ENCODE data around the gene AK5. TPM values are rescaled to one million over a fixed set of nuclear protein-coding genes. Genes with fewer than 3 reads are reported as not detected.

The AK5 gene
- total RNA-seq, 2 experiments from 2014 or later, result 5.6 to 7.0 TPM

DNA sequence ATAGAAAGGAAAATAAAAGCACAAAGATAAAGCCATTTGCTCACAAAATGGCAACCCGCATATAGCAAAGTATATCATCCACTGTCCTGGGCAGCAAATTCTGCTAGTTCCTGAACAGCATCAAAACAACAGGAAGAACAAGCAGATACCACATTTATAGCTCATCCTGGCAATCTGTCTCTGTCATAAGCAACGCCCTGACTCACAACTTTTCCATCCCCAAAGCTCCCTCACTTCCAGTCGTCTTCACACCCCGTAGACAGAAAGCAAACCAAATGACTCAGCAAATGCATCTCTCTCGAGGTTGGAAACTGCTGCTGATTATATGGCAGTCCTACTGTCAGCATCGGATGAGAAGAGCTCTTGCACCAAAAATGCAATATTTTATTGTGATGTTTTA, 65.8 kb downstream of the AK5 start:
- Mint-ChIP-seq H3K4me1 (peaks cover 16% of the 10 kb centered on the region), H3K36me3 (ENCODE audit: low read depth) (no peaks in the 10 kb centered on the region), H3K27me3 (no peaks in the 10 kb centered on the region), H3K27ac (no peak overlapping the region), H3K4me3 (no peak overlapping the region), H3K9me3 (peaks cover 7% of the 10 kb centered on the region)
- CTCF ChIA-PET, result no interaction called here
- POLR2A ChIA-PET, result no interaction called here
- DNase-seq, result no peak

DNA sequence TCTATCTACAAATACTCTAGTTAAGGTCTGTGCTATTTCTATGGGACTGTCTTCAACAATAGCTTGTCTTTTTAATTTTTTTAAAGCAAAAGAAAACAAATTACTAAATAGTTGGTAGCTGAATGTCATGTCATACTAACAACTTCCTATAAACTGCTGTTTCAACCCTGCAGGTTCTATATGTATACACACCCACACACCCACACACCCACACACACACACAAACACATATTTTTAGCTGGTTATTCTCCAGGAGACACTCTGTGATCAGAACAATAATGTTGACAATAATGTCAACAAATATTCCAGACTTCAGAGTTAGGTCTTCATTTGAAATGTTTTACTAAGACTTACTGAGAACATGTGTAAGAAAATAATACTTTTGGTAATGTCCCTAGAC, 66.7 kb downstream of the AK5 start:
- Mint-ChIP-seq H3K4me3 (no peak overlapping the region), H3K27me3 (no peaks in the 10 kb centered on the region), H3K36me3 (ENCODE audit: low read depth) (no peaks in the 10 kb centered on the region), H3K9me3 (peaks cover 7% of the 10 kb centered on the region), H3K27ac (no peak overlapping the region), H3K4me1 (peaks cover 19% of the 10 kb centered on the region)
- DNase-seq, result no peak
- POLR2A ChIA-PET, result interaction anchor here (0.7 kb wide), 1 partner anchor 692 kb away, joined by 4 read pairs; no protein-coding TSS in a partner anchor
- CTCF ChIA-PET, result interaction anchor here (1.1 kb wide), 1 partner anchor 16 kb away, joined by 3 read pairs; no protein-coding TSS in a partner anchor

DNA sequence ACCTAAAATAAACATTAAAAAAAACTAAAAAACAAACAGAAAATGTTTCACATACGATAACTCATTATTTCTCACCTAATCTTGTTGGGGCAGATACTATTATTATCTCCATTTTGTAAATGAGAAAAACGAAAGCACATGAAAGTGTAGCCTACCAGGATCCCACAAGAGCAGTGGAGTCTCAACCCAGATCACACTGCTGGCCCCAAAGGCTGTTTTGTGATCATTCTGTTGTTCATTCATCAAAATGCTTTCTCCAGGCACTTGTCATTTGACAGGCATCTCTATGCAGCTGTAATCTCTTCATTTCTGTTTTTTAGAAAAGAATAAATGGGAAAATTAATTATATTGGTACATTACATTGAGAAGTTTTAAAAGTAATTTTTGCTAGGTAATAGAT, 67.5 kb downstream of the AK5 start:
- no peaks in the 10 kb centered on the region for H3K27me3 Mint-ChIP-seq
- ChIA-PET CTCF (interaction anchor here (1.1 kb wide), 1 partner anchor 15 kb away, joined by 3 read pairs; no protein-coding TSS in a partner anchor), POLR2A (no interaction called here)
- H3K9me3 Mint-ChIP-seq, result peaks cover 5% of the 10 kb centered on the region
- no peaks in the 10 kb centered on the region for H3K36me3 Mint-ChIP-seq (ENCODE audit: low read depth)
- no peak overlapping the region for H3K27ac Mint-ChIP-seq
- peaks cover 24% of the 10 kb centered on the region for H3K4me1 Mint-ChIP-seq
- no peak for DNase-seq
- H3K4me3 Mint-ChIP-seq, result no peak overlapping the region

DNA sequence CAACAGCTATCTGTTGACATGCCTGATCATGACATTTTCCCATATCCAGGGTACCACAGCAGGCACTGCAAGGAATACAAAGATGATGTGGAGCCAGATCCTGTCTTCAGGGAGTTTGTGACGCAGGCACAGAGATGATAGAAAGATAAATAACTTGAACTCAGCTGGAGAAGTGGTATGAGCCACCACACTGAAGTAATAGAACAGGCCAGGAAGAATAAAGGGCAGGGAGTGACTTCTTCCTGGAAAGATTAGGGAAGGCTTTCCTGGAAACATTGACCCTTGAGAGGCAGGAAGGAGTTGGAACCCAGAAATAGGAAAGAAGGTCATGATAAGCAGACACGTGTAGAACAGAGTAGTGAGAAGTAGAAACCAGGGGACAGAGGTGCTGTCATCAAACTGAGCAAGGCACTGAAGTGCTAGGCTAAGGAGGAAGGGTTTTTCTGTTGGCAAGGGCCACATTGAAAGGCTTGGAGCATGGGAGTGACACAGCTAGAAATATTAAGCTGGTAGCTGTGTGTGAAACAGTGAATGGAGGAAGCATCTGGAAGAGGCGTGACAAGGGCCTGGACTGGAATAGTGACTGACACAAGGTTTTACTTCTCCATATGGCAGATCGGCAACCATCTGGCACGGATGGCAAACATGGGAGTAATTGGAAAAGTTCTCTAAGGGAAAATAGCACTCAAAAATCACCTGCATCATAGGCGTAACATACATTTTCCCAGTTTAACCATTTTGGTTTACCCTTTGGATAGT, 68.4 kb downstream of the AK5 start:
- DNase-seq, result no peak
- H3K4me1 Mint-ChIP-seq, result peaks cover 28% of the 10 kb centered on the region
- peaks cover 5% of the 10 kb centered on the region for H3K9me3 Mint-ChIP-seq
- CTCF ChIA-PET, result interaction anchor here (0.6 kb wide), 1 partner anchor 1270 kb away, joined by 3 read pairs; no protein-coding TSS in a partner anchor
- H3K27me3 Mint-ChIP-seq, result no peaks in the 10 kb centered on the region
- no peak overlapping the region for H3K4me3 Mint-ChIP-seq
- POLR2A ChIA-PET, result no interaction called here
- no peak overlapping the region for H3K27ac Mint-ChIP-seq
- no peaks in the 10 kb centered on the region for H3K36me3 Mint-ChIP-seq (ENCODE audit: low read depth)

DNA sequence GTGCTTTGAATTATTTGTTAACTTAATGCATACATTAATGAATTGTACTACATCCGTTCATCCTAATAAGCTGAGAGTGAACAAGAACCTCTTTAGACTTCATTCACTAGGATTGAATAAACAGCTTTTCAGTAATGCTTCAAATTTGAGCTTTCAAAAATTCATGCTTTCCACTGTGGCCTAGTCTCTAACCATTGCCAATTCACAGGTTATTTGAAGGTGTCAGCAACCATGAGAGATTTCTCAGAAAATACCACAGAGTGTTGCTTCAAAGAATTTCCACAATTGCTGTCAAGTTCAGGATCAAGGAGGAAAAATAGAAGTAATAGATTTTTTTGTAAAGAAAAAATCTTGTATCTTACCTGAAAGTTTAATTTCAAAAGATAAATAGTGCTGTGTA, 72.7 kb downstream of the AK5 start:
- POLR2A ChIA-PET, result no interaction called here
- Mint-ChIP-seq H3K27me3 (no peaks in the 10 kb centered on the region), H3K27ac (no peak overlapping the region), H3K9me3 (peaks cover 2% of the 10 kb centered on the region), H3K4me1 (peaks cover 21% of the 10 kb centered on the region), H3K4me3 (no peak overlapping the region), H3K36me3 (ENCODE audit: low read depth) (no peaks in the 10 kb centered on the region)
- CTCF ChIA-PET, result no interaction called here
- no peak for DNase-seq

DNA sequence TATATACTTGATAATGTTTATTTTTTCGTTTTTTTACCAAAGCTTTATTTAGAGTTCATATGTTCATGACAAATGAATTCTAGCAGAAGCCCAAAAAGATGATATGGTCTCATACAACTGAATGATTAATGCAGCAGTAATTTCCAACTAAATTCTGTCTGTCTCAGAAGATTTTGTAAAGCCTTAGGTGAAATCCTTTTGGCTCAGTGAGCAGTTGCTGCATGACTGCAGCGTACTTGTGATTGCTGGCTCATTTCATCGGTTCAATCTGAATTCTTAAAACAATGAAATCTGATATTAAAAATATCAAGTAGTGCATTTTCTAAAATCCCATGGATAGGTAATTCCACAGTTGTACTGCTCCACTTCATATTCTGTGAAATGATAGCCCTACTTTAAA, 73.2 kb downstream of the AK5 start:
- POLR2A ChIA-PET, result no interaction called here
- CTCF ChIA-PET, result no interaction called here
- Mint-ChIP-seq H3K27ac (no peak overlapping the region), H3K9me3 (peaks cover 2% of the 10 kb centered on the region), H3K27me3 (no peaks in the 10 kb centered on the region), H3K4me3 (no peak overlapping the region), H3K36me3 (ENCODE audit: low read depth) (no peaks in the 10 kb centered on the region), H3K4me1 (peaks cover 17% of the 10 kb centered on the region)
- DNase-seq, result no peak

DNA sequence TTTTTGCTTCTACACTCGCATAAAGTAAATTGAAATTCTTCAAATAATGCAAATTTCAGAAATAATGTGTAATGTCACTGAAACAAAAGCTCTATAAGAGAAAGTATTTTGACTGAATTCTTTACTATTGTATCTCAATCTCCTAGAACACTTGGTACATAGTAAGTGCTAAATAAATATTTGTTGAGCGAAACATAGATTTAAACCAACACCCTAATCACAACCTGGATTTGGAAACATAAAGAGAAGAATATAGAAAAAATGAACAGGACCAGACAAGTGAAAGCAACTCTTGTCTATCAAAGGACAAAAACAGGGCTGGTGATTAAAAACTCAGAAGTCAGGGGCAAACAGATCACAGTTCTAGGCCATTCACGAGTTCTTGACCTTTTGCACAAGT, 74.3 kb downstream of the AK5 start:
- no peaks in the 10 kb centered on the region for H3K27me3 Mint-ChIP-seq
- peaks cover 12% of the 10 kb centered on the region for H3K4me1 Mint-ChIP-seq
- CTCF ChIA-PET, result interaction anchor here (0.9 kb wide), 1 partner anchor 9 kb away, joined by 3 read pairs; no protein-coding TSS in a partner anchor
- H3K27ac Mint-ChIP-seq, result no peak overlapping the region
- POLR2A ChIA-PET, result no interaction called here
- no peaks in the 10 kb centered on the region for H3K9me3 Mint-ChIP-seq
- no peak for DNase-seq
- H3K4me3 Mint-ChIP-seq, result no peak overlapping the region
- no peaks in the 10 kb centered on the region for H3K36me3 Mint-ChIP-seq (ENCODE audit: low read depth)

DNA sequence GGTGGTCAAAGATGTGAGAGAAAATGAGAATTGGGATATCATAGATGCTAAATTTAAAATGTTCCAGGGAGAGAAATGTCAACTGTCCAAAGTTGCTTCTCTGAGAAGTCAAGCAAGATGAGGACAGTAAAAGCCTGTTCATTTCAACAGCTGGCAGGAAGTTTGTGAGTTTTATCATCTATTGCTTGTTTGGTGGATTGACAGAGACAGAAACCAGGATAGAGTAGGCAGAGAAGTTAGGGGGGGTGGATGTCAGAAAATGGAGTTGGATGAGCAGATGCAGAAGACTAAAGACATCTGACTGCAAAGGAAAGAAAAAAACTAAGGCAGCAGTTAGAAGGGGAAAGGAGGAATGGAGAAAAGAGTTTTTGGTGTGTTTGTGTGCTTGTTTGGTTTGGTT, 78.4 kb downstream of the AK5 start:
- CTCF ChIA-PET, result interaction anchor here (1.0 kb wide), 1 partner anchor 9 kb away, joined by 3 read pairs; no protein-coding TSS in a partner anchor
- POLR2A ChIA-PET, result no interaction called here
- no peaks in the 10 kb centered on the region for H3K36me3 Mint-ChIP-seq (ENCODE audit: low read depth)
- H3K9me3 Mint-ChIP-seq, result no peaks in the 10 kb centered on the region
- no peak overlapping the region for H3K4me3 Mint-ChIP-seq
- H3K27ac Mint-ChIP-seq, result no peak overlapping the region
- H3K4me1 Mint-ChIP-seq, result no peaks in the 10 kb centered on the region
- DNase-seq, result no peak
- no peaks in the 10 kb centered on the region for H3K27me3 Mint-ChIP-seq

DNA sequence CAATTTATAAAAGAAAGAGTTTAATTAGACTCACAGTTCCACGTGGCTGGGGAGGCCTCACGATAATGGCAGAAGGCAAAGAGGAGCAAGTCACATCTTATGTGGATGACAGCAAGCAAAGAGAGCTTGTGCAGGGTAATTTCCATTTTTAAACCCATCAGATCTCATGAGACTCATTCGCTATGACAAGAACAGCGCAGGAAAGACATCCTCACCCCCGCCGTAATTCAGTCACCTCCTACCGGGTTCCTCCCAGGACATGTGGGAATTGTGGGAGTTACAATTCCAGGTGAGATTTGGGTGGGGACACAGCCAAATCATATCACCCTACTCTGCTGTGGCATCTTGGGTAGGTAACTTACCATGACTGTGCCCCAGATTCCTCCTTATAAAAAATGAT, 79.8 kb downstream of the AK5 start:
- Mint-ChIP-seq H3K9me3 (no peaks in the 10 kb centered on the region), H3K36me3 (ENCODE audit: low read depth) (no peaks in the 10 kb centered on the region), H3K27me3 (no peaks in the 10 kb centered on the region), H3K4me1 (no peaks in the 10 kb centered on the region), H3K27ac (no peak overlapping the region), H3K4me3 (no peak overlapping the region)
- ChIA-PET POLR2A (no interaction called here), CTCF (no interaction called here)
- DNase-seq, result no peak

DNA sequence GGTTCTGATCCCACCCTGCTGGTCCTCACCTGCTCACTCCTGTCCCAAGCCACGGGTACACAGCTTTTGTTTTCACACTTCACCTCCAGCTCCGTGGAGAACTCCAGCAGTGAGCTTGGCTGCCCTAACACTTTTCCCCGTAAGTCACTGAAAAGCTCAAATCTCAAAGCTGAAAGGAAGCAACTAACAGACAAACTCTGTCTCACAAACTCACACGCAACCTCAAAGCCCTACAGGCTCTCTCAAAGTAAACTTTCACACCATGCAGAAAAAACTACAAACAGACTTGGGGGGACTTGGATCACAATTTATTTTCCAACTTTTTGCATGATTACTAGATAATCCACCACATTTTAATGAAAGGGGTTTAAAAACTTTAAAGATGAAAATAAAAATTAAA, 88.3 kb downstream of the AK5 start:
- CTCF ChIA-PET, result interaction anchor here (1.1 kb wide), 1 partner anchor 23 kb away, joined by 4 read pairs; no protein-coding TSS in a partner anchor
- POLR2A ChIA-PET, result no interaction called here
- DNase-seq, result no peak
- H3K36me3 Mint-ChIP-seq (ENCODE audit: low read depth), result no peaks in the 10 kb centered on the region
- H3K4me1 Mint-ChIP-seq, result peaks cover 8% of the 10 kb centered on the region
- H3K9me3 Mint-ChIP-seq, result peaks cover 3% of the 10 kb centered on the region
- no peak overlapping the region for H3K4me3 Mint-ChIP-seq
- no peak overlapping the region for H3K27ac Mint-ChIP-seq
- no peaks in the 10 kb centered on the region for H3K27me3 Mint-ChIP-seq

DNA sequence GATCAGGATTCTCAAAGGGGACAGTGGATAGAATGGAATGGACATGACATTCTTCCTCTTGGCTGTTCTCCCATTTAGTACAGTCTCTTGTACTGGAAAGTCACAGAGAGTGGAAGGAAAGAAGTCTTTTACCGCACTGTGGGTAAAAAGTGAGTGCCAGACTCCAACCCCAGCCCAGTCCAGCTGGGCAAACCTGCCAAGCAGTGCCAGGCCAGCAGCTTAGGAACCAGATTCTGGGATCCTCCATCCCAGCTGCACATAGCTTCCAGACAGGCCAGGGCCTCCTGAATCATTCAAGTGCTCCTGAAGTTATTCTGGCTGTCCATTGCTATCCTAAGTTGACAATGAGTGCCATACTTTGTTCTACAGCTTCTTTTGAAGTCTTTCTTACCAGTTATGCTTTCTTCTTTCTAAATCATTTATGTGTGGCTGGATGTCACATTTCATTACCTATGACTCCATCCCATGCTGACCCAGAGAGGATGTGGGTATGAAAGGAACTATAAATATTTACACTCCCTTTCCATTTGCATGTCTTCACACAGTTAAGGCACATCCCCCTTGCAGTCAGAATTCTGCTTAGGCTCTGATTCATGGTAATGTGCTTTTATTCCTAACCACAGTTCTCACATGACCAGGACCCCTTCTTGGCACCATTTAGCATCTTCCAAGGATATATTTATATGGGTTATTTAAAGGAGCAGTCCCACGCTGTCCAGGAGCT, 88.9 kb downstream of the AK5 start:
- ChIA-PET POLR2A (no interaction called here), CTCF (interaction anchor here (1.1 kb wide), 1 partner anchor 24 kb away, joined by 4 read pairs; no protein-coding TSS in a partner anchor)
- Mint-ChIP-seq H3K27ac (no peak overlapping the region), H3K27me3 (no peaks in the 10 kb centered on the region), H3K4me1 (peaks cover 8% of the 10 kb centered on the region), H3K9me3 (peaks cover 3% of the 10 kb centered on the region), H3K36me3 (ENCODE audit: low read depth) (no peaks in the 10 kb centered on the region), H3K4me3 (no peak overlapping the region)
- DNase-seq, result no peak

DNA sequence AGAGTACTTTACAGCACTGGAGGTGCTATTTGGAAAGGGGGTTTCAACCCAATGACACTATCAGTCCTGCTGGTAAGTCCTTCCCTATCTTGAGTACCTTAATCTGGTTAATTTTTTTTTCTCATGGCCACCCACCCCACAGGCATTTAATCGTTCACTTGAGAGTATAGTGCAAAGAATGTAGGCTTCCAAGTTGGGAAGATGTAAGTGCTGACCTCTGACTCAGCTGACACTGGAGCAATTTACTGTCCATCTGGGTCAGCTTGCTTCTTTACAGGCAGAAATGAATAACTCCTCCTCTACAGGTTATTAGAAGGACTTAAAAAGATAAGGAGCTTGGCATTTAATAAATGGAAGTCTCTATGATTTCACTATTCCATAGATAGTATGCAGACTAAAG, 89.6 kb downstream of the AK5 start:
- ChIA-PET CTCF (no interaction called here), POLR2A (no interaction called here)
- no peak for DNase-seq
- Mint-ChIP-seq H3K36me3 (ENCODE audit: low read depth) (no peaks in the 10 kb centered on the region), H3K27ac (no peak overlapping the region), H3K9me3 (peaks cover 3% of the 10 kb centered on the region), H3K4me3 (no peak overlapping the region), H3K4me1 (peaks cover 8% of the 10 kb centered on the region), H3K27me3 (no peaks in the 10 kb centered on the region)

DNA sequence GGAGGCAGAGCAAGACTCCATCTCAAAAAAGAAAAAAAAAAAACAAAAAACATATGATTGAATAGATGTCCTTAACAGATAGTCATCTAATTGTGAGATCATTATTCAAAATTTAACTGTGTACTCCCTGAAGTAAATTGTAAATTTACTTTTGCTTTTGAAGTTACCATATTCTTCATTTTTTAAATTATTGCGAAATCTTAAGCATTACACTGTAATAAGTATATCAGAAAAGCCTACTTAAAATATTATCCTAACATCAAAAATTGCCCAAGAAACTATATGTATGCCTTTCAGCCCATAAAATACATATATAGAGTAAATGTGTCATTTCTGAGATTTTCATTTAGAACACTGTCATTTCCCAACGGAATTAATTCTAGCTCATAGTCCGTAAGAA, 91.9 kb downstream of the AK5 start:
- peaks cover 11% of the 10 kb centered on the region for H3K4me1 Mint-ChIP-seq
- no peak overlapping the region for H3K27ac Mint-ChIP-seq
- ChIA-PET POLR2A (no interaction called here), CTCF (interaction anchor here (0.5 to 0.9 kb wide), 2 partner anchors 47 to 147 kb away, joined by 3 to 6 read pairs; no protein-coding TSS in a partner anchor)
- no peaks in the 10 kb centered on the region for H3K36me3 Mint-ChIP-seq (ENCODE audit: low read depth)
- H3K27me3 Mint-ChIP-seq, result no peaks in the 10 kb centered on the region
- no peak for DNase-seq
- peaks cover 3% of the 10 kb centered on the region for H3K9me3 Mint-ChIP-seq
- H3K4me3 Mint-ChIP-seq, result no peak overlapping the region
